Activated T-cell treated with anti-CD3 and anti-CD28 coated beads for 4 hours (primary cell): ENCODE measurements around the gene SLC8B1.

Experiments
- DNase-seq: peaks from one replicate; pipeline ENCODE4 v3.0.0-alpha.2; 2020

Gene SLC8B1

DNA sequence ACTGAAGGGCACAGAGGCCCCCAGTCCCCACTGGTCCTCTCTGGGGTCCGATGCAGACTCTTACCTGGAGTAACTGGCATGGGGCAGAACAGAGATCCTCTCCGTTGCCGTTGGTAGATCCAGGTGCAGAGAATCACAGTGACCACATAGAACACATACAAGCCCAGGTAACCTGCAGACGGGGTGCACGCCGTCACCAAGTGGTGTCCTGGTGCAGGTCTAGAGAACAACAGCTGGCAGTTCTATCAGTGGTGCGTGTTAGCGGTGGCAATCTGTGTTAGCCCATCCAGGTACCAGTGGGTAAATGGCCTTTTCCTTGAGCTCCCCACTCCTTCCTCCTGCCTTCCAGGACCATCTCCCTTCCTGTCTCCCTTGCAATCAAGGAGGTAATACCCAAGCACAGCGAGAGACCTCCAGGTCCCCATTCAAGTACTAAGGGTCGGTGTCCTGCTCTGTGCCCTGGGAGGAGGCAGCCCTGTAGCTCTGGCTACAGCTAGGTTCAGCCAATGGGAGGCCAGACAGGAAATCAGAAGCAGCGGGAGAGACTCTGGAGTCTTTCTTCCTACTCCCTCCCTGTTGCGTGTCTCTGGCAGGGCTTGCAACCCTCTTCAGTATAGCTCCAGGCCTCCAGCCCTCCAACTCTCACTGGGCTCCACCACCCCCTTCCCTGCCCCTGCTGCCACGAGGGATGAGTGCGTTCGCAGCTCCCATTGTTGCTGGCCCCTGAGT is 15.8 kb downstream of the SLC8B1 start:
- no peak for DNase-seq

GRCh38 chr12:113318046-113318656 is 16.8 kb downstream of the SLC8B1 start:
- no peak for DNase-seq

DNA sequence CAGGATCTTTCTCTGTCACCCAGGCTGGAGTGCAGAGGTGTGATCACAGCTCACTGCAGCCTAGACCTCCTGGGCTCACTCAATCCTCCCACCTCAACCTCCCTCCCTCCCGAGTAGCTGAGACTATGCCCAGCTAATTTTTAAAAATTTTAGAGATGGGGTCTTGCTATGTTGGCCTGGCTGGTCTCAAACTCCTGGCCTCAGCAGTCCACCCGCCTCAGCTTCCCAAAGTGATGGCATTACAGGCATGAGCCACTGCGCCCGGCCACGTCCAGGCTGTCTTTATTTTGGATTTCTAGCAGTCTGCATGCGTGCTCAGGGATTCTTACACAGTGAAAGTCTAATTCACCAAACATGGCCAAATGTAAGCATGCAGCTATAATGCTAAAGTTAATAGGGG is 17.8 kb downstream of the SLC8B1 start:
- no peak for DNase-seq

- no peak for DNase-seq
Observed at GRCh38 chr12:113316155-113316554, 18.8 kb downstream of the SLC8B1 start.

DNA sequence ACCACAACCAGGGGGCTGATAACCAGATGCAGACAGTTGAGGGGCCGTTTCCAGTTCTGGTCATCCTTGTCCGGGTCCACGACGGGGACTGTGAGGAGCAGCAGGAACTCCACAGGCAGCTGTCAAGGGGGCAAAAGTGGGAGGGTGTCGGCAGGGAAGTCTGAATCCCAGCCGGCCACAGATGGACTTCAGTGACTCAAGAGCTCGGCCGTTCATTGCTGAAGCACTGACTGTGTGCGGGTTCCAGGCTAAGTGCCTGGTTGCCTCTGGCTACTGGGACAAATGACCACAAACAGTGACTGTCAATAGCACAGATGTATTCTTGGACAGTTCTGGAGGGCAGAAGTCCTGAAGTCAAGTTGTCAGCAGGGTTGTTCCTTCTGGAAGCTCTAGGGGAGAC is 19.6 kb downstream of the SLC8B1 start:
- no peak for DNase-seq

GRCh38 chr12:113314121-113314529 is 20.8 kb downstream of the SLC8B1 start:
- no peak for DNase-seq

DNA sequence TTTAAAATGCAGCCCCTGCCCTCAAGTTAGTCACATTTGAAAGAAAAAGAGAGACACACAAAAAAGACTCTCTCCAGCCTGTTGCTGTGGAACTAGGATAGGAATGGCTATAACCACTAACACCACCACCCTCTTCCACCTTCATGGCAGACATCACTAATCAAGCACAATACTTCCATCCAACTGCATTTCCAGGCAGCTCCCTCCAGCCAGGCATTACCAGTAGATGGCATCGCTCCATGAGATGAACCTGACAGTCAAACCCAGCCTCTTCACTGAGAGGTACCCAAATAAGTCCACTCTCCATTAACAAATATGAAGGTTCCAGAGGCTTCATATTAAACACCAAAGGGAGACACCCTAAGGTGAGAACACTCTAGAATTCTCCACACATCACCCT is 24.4 kb downstream of the SLC8B1 start:
- no peak for DNase-seq

GRCh38 chr12:113306382-113306781 is 28.5 kb downstream of the SLC8B1 start:
- DNase-seq: no peak

DNA sequence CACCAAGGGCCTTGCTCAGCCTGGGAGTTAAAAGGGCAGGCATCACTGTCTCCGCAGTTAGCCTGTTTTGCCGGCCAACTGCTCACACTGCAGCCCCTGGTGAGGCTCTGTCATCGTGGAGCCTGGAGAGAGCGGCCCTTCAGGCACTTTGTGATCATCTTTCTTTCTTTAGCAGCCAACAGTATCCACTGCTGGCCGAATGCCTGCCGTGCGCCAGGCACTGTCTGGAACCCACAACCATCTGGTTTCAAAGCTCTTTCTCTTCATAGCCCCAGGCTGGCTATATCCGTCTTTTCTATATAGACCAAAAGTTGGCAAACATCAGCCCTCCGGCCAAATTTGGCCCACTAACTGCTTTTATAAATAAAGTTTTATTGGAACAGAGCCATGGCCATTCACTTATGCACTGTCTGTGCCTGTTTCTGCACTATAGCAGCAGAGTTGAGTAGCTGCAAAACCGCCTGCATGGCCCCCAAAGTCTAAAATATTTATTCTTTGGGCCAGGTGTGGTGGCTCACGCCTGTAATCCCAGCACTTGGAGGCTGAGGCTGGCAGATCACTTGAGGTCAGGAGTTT is 29.5 kb downstream of the SLC8B1 start:
- DNase-seq: no peak

DNA sequence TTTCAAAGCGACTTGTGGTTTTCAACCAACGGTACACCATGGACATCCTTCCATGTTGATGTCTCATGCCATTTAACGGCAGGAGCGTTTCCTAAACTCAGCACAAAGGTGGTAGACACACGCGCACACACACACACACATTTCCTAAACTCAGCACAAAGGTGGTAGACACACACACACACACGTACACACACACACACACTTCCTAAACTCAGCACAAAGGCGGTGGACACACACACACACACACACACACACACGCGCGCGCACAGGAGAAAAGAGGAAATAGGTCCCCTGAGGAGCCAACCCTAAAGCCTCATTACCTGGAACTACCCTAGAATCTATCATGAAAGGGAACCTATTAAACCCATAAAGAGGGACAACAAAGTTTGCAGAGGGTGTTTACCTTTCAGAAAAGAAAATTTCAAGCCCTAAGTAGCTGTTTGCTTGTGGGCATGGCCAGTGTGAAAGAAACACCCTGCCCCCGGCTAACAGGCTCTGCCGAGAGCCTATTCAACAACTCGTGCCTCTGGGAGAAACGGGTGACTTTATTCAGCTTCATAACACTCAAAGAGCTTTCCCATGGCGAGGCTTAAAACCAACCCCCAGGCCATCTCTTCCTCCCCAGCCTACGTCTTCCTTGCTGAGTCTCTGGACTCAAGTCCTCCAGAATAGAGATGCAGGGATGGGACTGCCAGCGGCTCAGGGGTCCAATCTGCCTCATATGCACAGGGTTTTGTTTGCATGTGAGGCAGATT is 31.8 kb downstream of the SLC8B1 start:
- no peak for DNase-seq

- DNase-seq: no peak
Observed at GRCh38 chr12:113302466-113302865, 32.4 kb downstream of the SLC8B1 start.

- DNase-seq: no peak
Observed at GRCh38 chr12:113301811-113302210, 33.1 kb downstream of the SLC8B1 start.

DNA sequence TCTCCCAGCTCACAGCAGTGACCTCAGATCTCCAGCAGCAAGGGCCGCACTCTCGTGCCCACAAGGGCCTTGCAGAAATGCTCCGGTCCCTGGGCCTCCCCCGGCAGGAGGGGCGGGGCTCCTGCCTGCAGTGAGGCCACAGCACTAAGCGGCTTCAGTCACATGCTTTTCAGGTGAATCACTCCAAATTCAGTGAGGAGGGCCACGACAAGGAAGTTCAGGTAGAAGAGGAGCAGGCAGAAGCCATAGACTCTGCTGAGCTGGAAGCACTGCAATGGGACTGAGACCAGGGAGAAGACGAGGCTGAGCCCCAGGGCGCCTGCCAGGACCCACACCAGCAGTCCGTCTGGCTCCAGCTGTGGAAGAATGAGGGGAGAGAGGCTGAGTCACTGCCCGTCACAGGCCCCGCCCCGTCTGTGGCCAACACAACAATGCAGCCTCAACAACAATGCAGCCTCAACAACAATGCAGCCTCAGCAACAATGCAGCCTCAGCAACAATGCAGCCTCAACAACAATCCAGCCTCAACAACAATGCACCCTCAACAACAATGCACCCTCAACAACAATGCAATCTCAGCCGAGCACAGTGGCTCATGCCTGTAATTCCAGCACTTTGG is 35.2 kb downstream of the SLC8B1 start:
- DNase-seq: no peak

- DNase-seq: no peak
Observed at GRCh38 chr12:113298861-113299545, 35.9 kb downstream of the SLC8B1 start.

DNA sequence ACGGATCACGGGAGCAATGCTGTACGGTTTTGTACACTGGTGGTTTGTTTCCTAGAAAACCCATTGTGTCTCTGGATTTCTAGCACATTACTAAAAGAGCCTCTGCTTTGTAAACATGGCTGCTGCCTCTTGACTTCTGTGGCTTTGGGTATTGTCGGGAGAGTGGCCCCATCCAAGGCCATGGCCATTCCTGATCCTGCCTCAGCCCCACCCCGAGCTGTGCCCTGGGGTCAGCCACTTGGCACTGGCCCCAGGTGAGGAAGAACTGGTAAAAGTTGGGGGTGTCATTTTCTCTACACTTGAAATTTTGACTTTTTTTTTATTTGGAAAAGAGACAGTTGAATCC is 36.5 kb downstream of the SLC8B1 start:
- no peak for DNase-seq

- no peak for DNase-seq
Observed at GRCh38 chr12:113297621-113298471, 37.1 kb downstream of the SLC8B1 start.

DNA sequence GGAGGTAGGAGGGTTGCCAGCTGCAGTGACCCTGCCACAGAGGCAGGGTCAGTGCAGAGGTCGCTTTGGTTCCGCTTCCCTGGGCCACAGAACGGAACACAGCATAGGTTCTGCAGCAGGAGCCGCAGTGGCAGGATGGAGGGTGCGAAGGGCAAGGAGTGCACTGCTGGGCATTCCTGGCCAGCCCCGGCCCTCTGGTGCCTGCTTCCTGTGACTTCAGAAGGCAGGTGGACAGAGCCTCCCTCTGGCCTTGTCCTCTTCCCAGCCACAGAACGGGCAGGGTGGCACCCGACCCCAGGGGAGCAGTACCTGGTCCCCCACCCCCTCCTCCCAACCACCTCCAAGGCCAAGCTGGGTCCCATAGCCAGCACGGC is 37.7 kb downstream of the SLC8B1 start:
- DNase-seq: no peak

GRCh38 chr12:113296557-113297213 is 38.2 kb downstream of the SLC8B1 start:
- no peak for DNase-seq

DNA sequence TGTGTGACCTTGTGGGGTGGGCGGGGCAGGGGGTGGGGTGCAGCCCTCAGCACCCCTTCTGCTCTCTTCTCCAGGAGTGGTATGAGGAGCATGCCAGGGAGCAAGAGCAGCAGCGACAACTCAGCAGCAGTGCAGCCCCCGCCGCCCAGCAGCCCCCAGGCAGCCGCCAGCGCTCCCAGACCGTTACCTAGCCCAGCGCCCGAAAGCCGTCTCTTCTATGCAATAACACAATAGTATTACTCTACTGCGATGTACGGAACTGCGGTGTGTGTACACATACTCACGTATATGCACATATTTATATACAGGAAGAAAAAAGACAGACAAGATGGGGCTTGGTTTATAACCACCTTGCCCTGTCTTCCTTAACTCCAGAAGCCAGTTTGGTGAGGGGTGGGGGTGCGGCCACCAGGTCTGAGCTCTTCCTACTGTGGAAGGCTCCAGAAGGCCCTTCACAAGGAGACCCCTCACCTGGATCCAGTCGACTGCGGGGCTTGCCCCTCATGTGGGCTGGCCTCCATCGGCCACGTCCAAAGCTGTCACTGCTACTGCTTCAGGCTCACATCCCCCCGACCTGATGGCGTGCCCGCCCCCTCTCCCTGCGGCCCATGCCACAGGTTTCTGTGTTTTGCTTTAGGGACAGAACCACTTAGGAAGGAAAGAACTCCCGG is 38.9 kb downstream of the SLC8B1 start:
- no peak for DNase-seq

GRCh38 chr12:113293100-113293499 is 41.8 kb downstream of the SLC8B1 start:
- no peak for DNase-seq

GRCh38 chr12:113292547-113292946 is 42.4 kb downstream of the SLC8B1 start:
- DNase-seq: no peak
